HepG2 (cell line): ENCODE results near the gene BLVRB. TPM values are rescaled to one million over a fixed set of nuclear protein-coding genes. Genes with fewer than 3 reads are reported as not detected.

Experiments
- ARNTL ChIP-seq: sonication (generic); formaldehyde crosslinking; IDR thresholded peaks from 2 replicates; pipeline ENCODE4 v1.4.0; 2020; ENCODE audit warnings: mild to moderate bottlenecking, missing genetic modification reagents
- BORCS8-MEF2B ChIP-seq: sonication (generic); formaldehyde crosslinking; IDR thresholded peaks from 2 replicates; pipeline ENCODE4 v1.8.0; 2022; ENCODE audit warnings: mild to moderate bottlenecking, missing genetic modification reagents
- CERS6 ChIP-seq: sonication (generic); formaldehyde crosslinking; IDR thresholded peaks from 2 replicates; pipeline ENCODE4 v1.5.0; 2020; ENCODE audit warnings: missing genetic modification reagents
- CSRNP1 ChIP-seq: sonication (generic); formaldehyde crosslinking; IDR thresholded peaks from 2 replicates; pipeline ENCODE4 v1.8.1; 2023; ENCODE audit warnings: mild to moderate bottlenecking, missing genetic modification reagents
- CTCF ChIP-seq: sonication (generic); formaldehyde crosslinking; IDR thresholded peaks from 2 replicates; pipeline ENCODE4 v1.5.0; 2020; ENCODE audit warnings: mild to moderate bottlenecking, missing genetic modification reagents, moderate library complexity
- PATZ1 ChIP-seq: sonication (generic); formaldehyde crosslinking; IDR thresholded peaks from 2 replicates; pipeline ENCODE4 v1.4.0; 2020; ENCODE audit warnings: missing genetic modification reagents
- PHF21A ChIP-seq: sonication (generic); formaldehyde crosslinking; IDR thresholded peaks from 2 replicates; pipeline ENCODE4 v1.5.0; 2020; ENCODE audit warnings: mild to moderate bottlenecking, missing genetic modification reagents
- RFX1 ChIP-seq: fragments of 450-650 bp; IDR thresholded peaks from 2 replicates; pipeline ENCODE4 v1.6.1; 2017
- SNAI1 ChIP-seq: sonication (generic); formaldehyde crosslinking; IDR thresholded peaks from 2 replicates; pipeline ENCODE4 v1.5.0; 2020; ENCODE audit warnings: mild to moderate bottlenecking, missing genetic modification reagents, borderline replicate concordance
- SOX6 ChIP-seq, 2 experiments: fragments of 450-650 bp in 1 of 2; sonication (generic) in 1 of 2; formaldehyde crosslinking in 1 of 2; IDR thresholded peaks; 2 replicates each; pipeline versions ENCODE4 v1.4.0 to v1.6.1; 2017 to 2020; ENCODE audit warnings: antibody characterized with exemption in 1 of 2, mild to moderate bottlenecking in 1 of 2, missing genetic modification reagents in 1 of 2
- THAP7 ChIP-seq: sonication (generic); formaldehyde crosslinking; IDR thresholded peaks from 2 replicates; pipeline ENCODE4 v1.8.1; 2023; ENCODE audit warnings: mild to moderate bottlenecking, missing genetic modification reagents
- ZBTB7B ChIP-seq: sonication (generic); formaldehyde crosslinking; IDR thresholded peaks from 2 replicates; pipeline ENCODE4 v1.4.0; 2020; ENCODE audit warnings: missing genetic modification reagents
- ZMYM4 ChIP-seq: sonication (generic); formaldehyde crosslinking; IDR thresholded peaks from 2 replicates; pipeline ENCODE4 v1.8.1; 2023; ENCODE audit warnings: mild to moderate bottlenecking, missing genetic modification reagents
- ZNF274 ChIP-seq: sonication (generic); formaldehyde crosslinking; IDR thresholded peaks from 2 replicates; pipeline ENCODE4 v1.5.1; 2020; ENCODE audit warnings: mild to moderate bottlenecking, missing genetic modification reagents
- ZNF30 ChIP-seq: sonication (generic); formaldehyde crosslinking; IDR thresholded peaks from 2 replicates; pipeline ENCODE4 v1.5.0; 2020; ENCODE audit warnings: mild to moderate bottlenecking, missing genetic modification reagents
- ZNF513 ChIP-seq: sonication (generic); formaldehyde crosslinking; conservative IDR thresholded peaks from 2 replicates; pipeline ENCODE4 v1.5.0; 2020; ENCODE audit warnings: missing genetic modification reagents
- ZNF563 ChIP-seq: sonication (generic); formaldehyde crosslinking; IDR thresholded peaks from 2 replicates; pipeline ENCODE4 v1.8.0; 2022; ENCODE audit warnings: mild to moderate bottlenecking, moderate library complexity, missing genetic modification reagents
- ZSCAN25 ChIP-seq: sonication (generic); formaldehyde crosslinking; IDR thresholded peaks from 2 replicates; pipeline ENCODE4 v1.8.0; 2022; ENCODE audit warnings: mild to moderate bottlenecking, missing genetic modification reagents
- ZZZ3 ChIP-seq: sonication (generic); formaldehyde crosslinking; IDR thresholded peaks from 2 replicates; pipeline ENCODE4 v1.4.0; 2020; ENCODE audit warnings: missing genetic modification reagents, mild to moderate bottlenecking, borderline replicate concordance
- polyA plus RNA-seq, 8 experiments: library from polyadenylated mRNA; depleted of rRNA in 3 of 8; stranded (reverse) in 7 of 8; unstranded in 1 of 8; fragments of >200 nt; fragmentation: Illumina TruSeq in 4 of 8; extraction: Trizol in 4 of 8; gene quantifications; 2 replicates each; pipeline versions ENCODE4 v1.2.1 to v1.2.3, GENCODE V29; 2011 to 2016; ENCODE audit warnings: low read depth in 4 of 8, missing spikeins in 1 of 8, mixed read lengths in 1 of 8; ENCODE audit not compliant: insufficient read depth in 1 of 8
- total RNA-seq, 5 experiments: library from RNA; depleted of rRNA; stranded (reverse); fragments of >200 nt; fragmentation: Illumina TruSeq; extraction: Trizol; gene quantifications; 2 replicates each; pipeline ENCODE4 v1.2.3, GENCODE V29; 2016; ENCODE audit warnings: low read depth in 1 of 5

The BLVRB gene
- total and polyA plus RNA-seq, 2 of the 13 experiments (the other 11 are each of a cell fraction or from before 2014, with no cell fraction given), result 25.9 to 51.4 TPM

- TF ChIP-seq RFX1, result peak; percentile 86
- TF ChIP-seq CTCF (CRISPR knock-in tag), result no peak
- peak; percentile 62; the same call in 1 of the 2 replicates for TF ChIP-seq ZNF274 (CRISPR knock-in tag)
- TF ChIP-seq PATZ1, result peak; percentile 89
- TF ChIP-seq ZNF563 (CRISPR knock-in tag), result peak; percentile 84
- TF ChIP-seq ZNF513 (CRISPR knock-in tag), result no peak
- no peak for TF ChIP-seq THAP7 (CRISPR knock-in tag)
- peak; percentile 79; the same call in 1 of the 2 replicates for TF ChIP-seq SNAI1
- TF ChIP-seq SOX6 (IDR thresholded peaks at IDR 0.05), result no peak
- peak; percentile 60 for TF ChIP-seq SOX6 (CRISPR knock-in tag; IDR thresholded peaks at IDR 0.05)
- no peak for TF ChIP-seq CERS6 (CRISPR knock-in tag)
- TF ChIP-seq ZZZ3 (CRISPR knock-in tag), result 0 out of 2 replicates have a peak, but pooled peaks have one; percentile 18
- peak; percentile 75 for TF ChIP-seq PHF21A (CRISPR knock-in tag)
- peak; percentile 48; the same call in 1 of the 2 replicates for TF ChIP-seq ZBTB7B
- TF ChIP-seq CSRNP1 (CRISPR knock-in tag), result peak; percentile 65
- TF ChIP-seq ARNTL, result peak; percentile 69; the same call in 1 of the 2 replicates
- TF ChIP-seq ZMYM4 (CRISPR knock-in tag), result peak; percentile 39; the same call in 1 of the 2 replicates
- TF ChIP-seq ZSCAN25 (CRISPR knock-in tag), result 0 out of 2 replicates have a peak, but pooled peaks have one; percentile 49
- no peak for TF ChIP-seq ZNF30 (CRISPR knock-in tag)
- peak; percentile 80 for TF ChIP-seq BORCS8-MEF2B (CRISPR knock-in tag)
Measured at GRCh38 chr19:40444000-40444824, 21.3 kb downstream of the BLVRB start, which contains the start of gene SERTAD3 (continued).
